HUES64 (cell line): ENCODE measurements around the gene FAM124A. TPM values are rescaled to one million over a fixed set of nuclear protein-coding genes. Genes with fewer than 3 reads are reported as not detected.

ENCODE experiments used
- H3K27ac ChIP-seq: 2 replicates; pipeline ENCODE4 v1.7.0; 2013; ENCODE audit warnings: low read depth, low read length, inconsistent platforms
- H3K27me3 ChIP-seq: 2 replicates; pipeline ENCODE4 v1.6.1; 2013; ENCODE audit warnings: mild to moderate bottlenecking, low read length; ENCODE audit not compliant: insufficient read depth
- H3K36me3 ChIP-seq: 2 replicates; pipeline ENCODE4 v1.6.1; 2013; ENCODE audit warnings: mild to moderate bottlenecking, low read length; ENCODE audit not compliant: insufficient read depth
- H3K4me1 ChIP-seq: 2 replicates; pipeline ENCODE4 v1.6.1; 2013; ENCODE audit warnings: mild to moderate bottlenecking, low read length, moderate library complexity; ENCODE audit not compliant: insufficient read depth
- H3K4me3 ChIP-seq: 2 replicates; pipeline ENCODE4 v1.5.1; 2013; ENCODE audit warnings: mild to moderate bottlenecking, low read length, moderate library complexity
- H3K9ac ChIP-seq: 2 replicates; pipeline ENCODE4 v1.6.1; 2013; ENCODE audit warnings: mild to moderate bottlenecking, low read depth, low read length
- H3K9me3 ChIP-seq: 2 replicates; pipeline ENCODE4 v1.6.1; 2013; ENCODE audit warnings: low read depth, low read length; ENCODE audit not compliant: insufficient read depth
- WGBS: fragments of 150-250, 120-280 bp; methylation state at CpG from one replicate; pipeline ENCODE4 v1.1.7; 2013; ENCODE audit warnings: missing lambda C conversion rate; 5-methylcytosine and 5-hydroxymethylcytosine counted together
- polyA plus RNA-seq, 2 experiments: library from polyadenylated mRNA; stranded (reverse); fragments of 50-300 nt; gene quantifications; one replicate each; pipeline ENCODE4 v1.2.3, GENCODE V29; 2013

Gene FAM124A
- 27.6 TPM for polyA plus RNA-seq (2013, experiment 1 of 2)
- polyA plus RNA-seq (2013, experiment 2 of 2), result 23.3 TPM

GRCh38 chr13:51222037-51222685 is at the start of gene FAM124A:
Gene FAM124A, plus strand, starts transcription at chr13:51222398. Its CDS starts 104 bp downstream, at chr13:51222502.
- H3K36me3 ChIP-seq, result peaks cover 20% of the 10 kb centered on the region
- peaks cover 46% of the 10 kb centered on the region for H3K4me1 ChIP-seq
- H3K27me3 ChIP-seq, result peaks cover 14% of the 10 kb centered on the region
- WGBS, result under 1% methylated on average over 106 of the region's 106 CpGs
- H3K4me3 ChIP-seq, result peak within 1 kb of the TSS; percentile 77
- H3K9ac ChIP-seq, result peak within 1 kb of the TSS; percentile 76
- H3K9me3 ChIP-seq, result no peaks in the 10 kb centered on the region
- peak within 1 kb of the TSS; percentile 36; the same call in 1 of the 2 replicates for H3K27ac ChIP-seq

GRCh38 chr13:51175021-51175420 is 47.2 kb upstream of the FAM124A start:
- no peaks in the 10 kb centered on the region for H3K9me3 ChIP-seq
- 39% methylated on average over 8 of the region's 8 CpGs for WGBS
- H3K9ac ChIP-seq, result peak overlapping the region; percentile 62
- peaks cover 69% of the 10 kb centered on the region for H3K36me3 ChIP-seq
- peak overlapping the region; percentile 28 for H3K4me3 ChIP-seq
- H3K4me1 ChIP-seq, result peaks cover 11% of the 10 kb centered on the region
- H3K27me3 ChIP-seq, result peaks cover 2% of the 10 kb centered on the region; the same call in 1 of the 2 replicates
- H3K27ac ChIP-seq, result peak overlapping the region; percentile 90

GRCh38 chr13:51175639-51176038 is 46.6 kb upstream of the FAM124A start:
- Histone ChIP-seq H3K4me3 (0 out of 2 replicates have a peak overlapping the region, but pooled peaks have one; percentile 28), H3K36me3 (peaks cover 75% of the 10 kb centered on the region), H3K9ac (peak overlapping the region; percentile 38; the same call in 1 of the 2 replicates), H3K27me3 (peaks cover 2% of the 10 kb centered on the region; the same call in 1 of the 2 replicates), H3K4me1 (peaks cover 11% of the 10 kb centered on the region), H3K9me3 (no peaks in the 10 kb centered on the region), H3K27ac (peak overlapping the region; percentile 90)
- 55% methylated on average over 1 of the region's 1 CpG for WGBS

- 96% methylated on average over 1 of the region's 1 CpG for WGBS
- Histone ChIP-seq H3K9me3 (no peaks in the 10 kb centered on the region), H3K4me1 (peaks cover 11% of the 10 kb centered on the region), H3K4me3 (no peak overlapping the region), H3K27me3 (no peaks in the 10 kb centered on the region), H3K36me3 (peaks cover 74% of the 10 kb centered on the region), H3K9ac (no peak overlapping the region), H3K27ac (peak overlapping the region; percentile 50; the same call in 1 of the 2 replicates)
Measured at GRCh38 chr13:51177188-51177587, 45.0 kb upstream of the FAM124A start.

- H3K36me3 ChIP-seq, result peaks cover 74% of the 10 kb centered on the region
- H3K9ac ChIP-seq, result no peak overlapping the region; the same call in 1 of the 2 replicates
- H3K4me1 ChIP-seq, result peaks cover 11% of the 10 kb centered on the region
- H3K9me3 ChIP-seq, result no peaks in the 10 kb centered on the region
- H3K27me3 ChIP-seq, result no peaks in the 10 kb centered on the region
- WGBS, result 94% methylated on average over 4 of the region's 4 CpGs
- no peak overlapping the region for H3K4me3 ChIP-seq
- H3K27ac ChIP-seq, result peak overlapping the region; percentile 32; the same call in 1 of the 2 replicates
Measured at GRCh38 chr13:51178456-51179074, 43.6 kb upstream of the FAM124A start.

- peaks cover 11% of the 10 kb centered on the region for H3K4me1 ChIP-seq
- H3K9me3 ChIP-seq, result no peaks in the 10 kb centered on the region
- peaks cover 75% of the 10 kb centered on the region for H3K36me3 ChIP-seq
- H3K9ac ChIP-seq, result no peak overlapping the region
- WGBS, result 89% methylated on average over 4 of the region's 5 CpGs
- no peak overlapping the region; the same call in 1 of the 2 replicates for H3K27ac ChIP-seq
- no peaks in the 10 kb centered on the region for H3K27me3 ChIP-seq
- no peak overlapping the region for H3K4me3 ChIP-seq
Measured at GRCh38 chr13:51179432-51179971, 42.7 kb upstream of the FAM124A start.

- Histone ChIP-seq H3K9ac (no peak overlapping the region), H3K27ac (no peak overlapping the region; the same call in 1 of the 2 replicates), H3K4me1 (no peaks in the 10 kb centered on the region; the same call in 1 of the 2 replicates), H3K9me3 (no peaks in the 10 kb centered on the region), H3K4me3 (no peak overlapping the region), H3K27me3 (no peaks in the 10 kb centered on the region), H3K36me3 (peaks cover 72% of the 10 kb centered on the region)
- WGBS, result 68% methylated on average over 1 of the region's 2 CpGs
Measured at GRCh38 chr13:51180853-51181511, 41.2 kb upstream of the FAM124A start.

- Histone ChIP-seq H3K27me3 (no peaks in the 10 kb centered on the region), H3K9me3 (no peaks in the 10 kb centered on the region), H3K36me3 (peaks cover 64% of the 10 kb centered on the region), H3K9ac (no peak overlapping the region), H3K4me1 (no peaks in the 10 kb centered on the region; the same call in 1 of the 2 replicates), H3K4me3 (no peak overlapping the region), H3K27ac (no peak overlapping the region; the same call in 1 of the 2 replicates)
- WGBS, result 81% methylated on average over 4 of the region's 4 CpGs
Measured at GRCh38 chr13:51181786-51182383, 40.3 kb upstream of the FAM124A start.

GRCh38 chr13:51191743-51192142 is 30.5 kb upstream of the FAM124A start:
- 95% methylated on average over 12 of the region's 12 CpGs for WGBS
- Histone ChIP-seq H3K27me3 (peaks cover 2% of the 10 kb centered on the region; the same call in 1 of the 2 replicates), H3K9ac (no peak overlapping the region)

GRCh38 chr13:51192348-51192747 is 29.9 kb upstream of the FAM124A start:
- Histone ChIP-seq H3K4me1 (no peaks in the 10 kb centered on the region), H3K36me3 (peaks cover 2% of the 10 kb centered on the region; the same call in 1 of the 2 replicates), H3K27ac (no peak overlapping the region), H3K9me3 (no peaks in the 10 kb centered on the region), H3K9ac (no peak overlapping the region), H3K4me3 (no peak overlapping the region), H3K27me3 (peaks cover 2% of the 10 kb centered on the region; the same call in 1 of the 2 replicates)
- WGBS, result 86% methylated on average over 1 of the region's 1 CpG

More at GRCh38 chr13:51191743-51192142, 30.5 kb upstream of the FAM124A start:
- Histone ChIP-seq H3K4me3 (no peak overlapping the region), H3K27ac (no peak overlapping the region), H3K4me1 (no peaks in the 10 kb centered on the region), H3K9me3 (no peaks in the 10 kb centered on the region), H3K36me3 (peaks cover 7% of the 10 kb centered on the region; the same call in 1 of the 2 replicates)
